ENCODE data around the gene EAF1. TPM values are rescaled to one million over a fixed set of nuclear protein-coding genes. Genes with fewer than 3 reads are reported as not detected.
"Not testable (repeated sequence)": the region's sequence is repeated elsewhere in the genome, so short reads cannot be mapped to it uniquely, and the experiment has no call there.

The EAF1 gene
- total RNA-seq, 1 donor from 2014 or later, result 25.6 TPM

- peaks cover 12% of the 10 kb centered on the region for H3K4me1 ChIP-seq
- H3K9me3 ChIP-seq, result peaks cover 10% of the 10 kb centered on the region
- intact Hi-C loops (cut with DNase I), result no loop called here
- H3K27me3 ChIP-seq (ENCODE audit: low read depth), result no peaks in the 10 kb centered on the region
- no peaks in the 10 kb centered on the region for H3K36me3 ChIP-seq
- no peak overlapping the region for H3K4me3 ChIP-seq
- no peak overlapping the region for H3K27ac ChIP-seq
- TF ChIP-seq, protein P1, sequence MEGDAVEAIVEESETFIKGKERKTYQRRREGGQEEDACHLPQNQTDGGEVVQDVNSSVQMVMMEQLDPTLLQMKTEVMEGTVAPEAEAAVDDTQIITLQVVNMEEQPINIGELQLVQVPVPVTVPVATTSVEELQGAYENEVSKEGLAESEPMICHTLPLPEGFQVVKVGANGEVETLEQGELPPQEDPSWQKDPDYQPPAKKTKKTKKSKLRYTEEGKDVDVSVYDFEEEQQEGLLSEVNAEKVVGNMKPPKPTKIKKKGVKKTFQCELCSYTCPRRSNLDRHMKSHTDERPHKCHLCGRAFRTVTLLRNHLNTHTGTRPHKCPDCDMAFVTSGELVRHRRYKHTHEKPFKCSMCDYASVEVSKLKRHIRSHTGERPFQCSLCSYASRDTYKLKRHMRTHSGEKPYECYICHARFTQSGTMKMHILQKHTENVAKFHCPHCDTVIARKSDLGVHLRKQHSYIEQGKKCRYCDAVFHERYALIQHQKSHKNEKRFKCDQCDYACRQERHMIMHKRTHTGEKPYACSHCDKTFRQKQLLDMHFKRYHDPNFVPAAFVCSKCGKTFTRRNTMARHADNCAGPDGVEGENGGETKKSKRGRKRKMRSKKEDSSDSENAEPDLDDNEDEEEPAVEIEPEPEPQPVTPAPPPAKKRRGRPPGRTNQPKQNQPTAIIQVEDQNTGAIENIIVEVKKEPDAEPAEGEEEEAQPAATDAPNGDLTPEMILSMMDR (IDR thresholded peaks at IDR 0.05), result no peak
- ATAC-seq (no peak), DNase-seq (no peak)
Measured at GRCh38 chr3:15384510-15385237, 42.7 kb upstream of the EAF1 start.

GRCh38 chr3:15385238-15385695 lies 42.1 kb upstream of the EAF1 start:
- intact Hi-C loops (cut with DNase I); H3K27me3 ChIP-seq (ENCODE audit: low read depth); H3K27ac ChIP-seq; ATAC-seq; DNase-seq; H3K4me3 ChIP-seq; H3K36me3 ChIP-seq: not testable (repeated sequence)
- Histone ChIP-seq H3K9me3 (peaks cover 10% of the 10 kb centered on the region), H3K4me1 (peaks cover 12% of the 10 kb centered on the region)

DNA sequence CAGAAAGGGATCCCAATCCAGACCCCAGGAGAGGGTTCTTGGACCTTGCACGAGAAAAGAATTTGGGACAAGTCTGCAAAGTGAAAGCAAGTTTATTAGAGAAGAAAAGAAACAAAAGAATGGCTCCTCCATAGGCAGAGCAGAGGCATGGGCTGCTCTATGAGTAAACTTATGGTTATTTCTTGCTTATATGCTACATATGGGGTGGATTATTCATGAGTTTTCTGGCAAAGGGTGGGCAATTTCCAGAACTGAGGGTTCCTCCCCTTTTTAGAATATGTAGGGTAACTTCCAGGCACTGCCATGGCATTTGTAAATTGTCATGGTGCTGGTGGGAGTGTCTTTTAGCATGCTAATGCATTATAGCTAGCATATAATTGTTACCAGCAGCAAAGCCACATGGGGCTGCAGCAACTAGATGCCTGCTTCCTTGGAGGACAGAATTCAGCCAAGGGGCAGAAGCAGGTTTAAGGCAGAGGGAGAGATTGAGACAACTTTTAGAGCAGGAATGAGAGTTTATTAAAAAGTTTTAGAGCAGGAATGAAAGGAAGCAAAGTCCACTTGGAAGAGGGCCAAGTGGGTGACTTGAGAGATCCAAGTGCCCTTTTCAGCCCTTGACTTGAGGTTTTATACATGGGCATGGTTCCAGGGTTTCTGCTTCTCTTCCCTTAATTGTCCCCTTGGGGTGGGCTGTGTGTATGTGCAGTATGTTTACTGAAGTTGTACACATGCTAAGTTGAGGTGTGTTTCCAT lies 41.3 kb upstream of the EAF1 start:
- no peak for DNase-seq
- no peak overlapping the region for H3K4me3 ChIP-seq
- H3K27ac ChIP-seq, result no peak overlapping the region
- peaks cover 10% of the 10 kb centered on the region for H3K9me3 ChIP-seq
- ATAC-seq, result peak in 1 of 2 donors; percentile 13
- intact Hi-C loops (cut with DNase I), result no loop called here
- TF ChIP-seq, protein P1 (IDR thresholded peaks at IDR 0.05), result no peak
- H3K27me3 ChIP-seq (ENCODE audit: low read depth), result no peaks in the 10 kb centered on the region
- H3K36me3 ChIP-seq, result no peaks in the 10 kb centered on the region
- peaks cover 12% of the 10 kb centered on the region for H3K4me1 ChIP-seq

DNA sequence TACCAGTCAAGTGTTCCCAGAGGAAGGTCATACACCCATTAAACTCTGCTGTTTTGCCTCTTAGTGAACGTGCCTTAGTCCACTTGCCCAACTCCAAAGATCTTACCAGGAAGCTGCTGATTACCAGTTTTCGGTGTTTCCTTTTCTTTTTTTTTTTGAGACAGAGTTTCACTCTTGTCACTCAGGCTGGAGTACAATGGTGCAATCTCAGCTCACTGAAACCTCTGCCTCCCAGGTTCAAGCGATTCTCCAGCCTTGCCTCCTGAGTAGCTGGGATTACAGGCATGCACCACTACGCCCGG lies 40.8 kb upstream of the EAF1 start:
- DNase-seq; H3K36me3 ChIP-seq; H3K27ac ChIP-seq; H3K27me3 ChIP-seq (ENCODE audit: low read depth); H3K4me3 ChIP-seq; intact Hi-C loops (cut with DNase I): not testable (repeated sequence)
- ATAC-seq, result peak; percentile 87 to 92
- Histone ChIP-seq H3K4me1 (peaks cover 12% of the 10 kb centered on the region), H3K9me3 (peaks cover 10% of the 10 kb centered on the region)

DNA sequence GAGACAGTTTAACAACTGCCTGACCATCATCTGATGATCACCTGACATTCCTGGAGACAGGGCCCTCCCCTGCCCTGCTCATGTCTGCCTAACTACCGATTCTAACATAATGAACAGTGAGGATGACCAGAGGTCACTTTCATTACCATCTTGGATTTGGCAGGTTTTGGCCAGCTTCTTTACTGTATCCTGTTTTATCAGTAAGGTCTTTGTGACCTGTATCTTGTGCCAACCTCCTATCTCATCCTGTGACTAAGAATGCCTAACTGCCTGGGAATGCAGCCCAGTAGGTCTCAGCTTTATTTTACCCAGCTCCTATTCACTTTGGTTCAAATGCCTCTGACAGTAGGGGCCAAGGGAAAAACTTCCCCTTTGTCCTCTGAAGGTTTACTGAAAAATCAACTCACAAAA lies 40.2 kb upstream of the EAF1 start:
- Histone ChIP-seq H3K4me3 (no peak overlapping the region), H3K9me3 (peaks cover 10% of the 10 kb centered on the region), H3K36me3 (no peaks in the 10 kb centered on the region), H3K27ac (no peak overlapping the region), H3K4me1 (peaks cover 12% of the 10 kb centered on the region), H3K27me3 (ENCODE audit: low read depth) (no peaks in the 10 kb centered on the region)
- no peak for ATAC-seq
- intact Hi-C loops (cut with DNase I), result no loop called here
- TF ChIP-seq, protein P1 (IDR thresholded peaks at IDR 0.05), result no peak
- no peak for DNase-seq

GRCh38 chr3:15387735-15388134 lies 39.7 kb upstream of the EAF1 start:
- no peak overlapping the region for H3K4me3 ChIP-seq
- DNase-seq (no peak), ATAC-seq (no peak)
- H3K27me3 ChIP-seq (ENCODE audit: low read depth), result no peaks in the 10 kb centered on the region
- TF ChIP-seq, protein P1 (IDR thresholded peaks at IDR 0.05), result no peak
- no peaks in the 10 kb centered on the region for H3K36me3 ChIP-seq
- peaks cover 10% of the 10 kb centered on the region for H3K9me3 ChIP-seq
- intact Hi-C loops (cut with DNase I), result no loop called here
- H3K27ac ChIP-seq, result no peak overlapping the region
- peaks cover 12% of the 10 kb centered on the region for H3K4me1 ChIP-seq

GRCh38 chr3:15388335-15388734 lies 39.1 kb upstream of the EAF1 start:
- H3K36me3 ChIP-seq; intact Hi-C loops (cut with DNase I); ATAC-seq; H3K27me3 ChIP-seq (ENCODE audit: low read depth); H3K27ac ChIP-seq; DNase-seq; H3K4me3 ChIP-seq: not testable (repeated sequence)
- peaks cover 10% of the 10 kb centered on the region for H3K9me3 ChIP-seq
- peaks cover 12% of the 10 kb centered on the region for H3K4me1 ChIP-seq
